Fibroblast of lung (primary cell): Measurements from ENCODE around the gene FGF22. TPM values are rescaled to one million over a fixed set of nuclear protein-coding genes. Genes with fewer than 3 reads are reported as not detected.

Source experiments
- DNase-seq, 2 donors: peaks; one replicate each; pipeline versions ENCODE4 v3.0.0 to v3.0.0-alpha.2; 2010; ENCODE audit warnings: low read depth in 2 of 2
- H2AFZ ChIP-seq: 2 replicates; pipeline ENCODE4 v1.5.1; 2012; ENCODE audit warnings: low read length, control low read depth, inconsistent platforms
- H3K27ac ChIP-seq: 2 replicates; pipeline ENCODE4 v1.5.1; 2011; ENCODE audit warnings: low read length, control low read depth; ENCODE audit not compliant: insufficient read depth
- H3K27me3 ChIP-seq: 2 replicates; pipeline ENCODE4 v1.5.1; 2011; ENCODE audit warnings: mild to moderate bottlenecking, low read length; ENCODE audit not compliant: control insufficient read depth, insufficient read depth
- H3K36me3 ChIP-seq: 2 replicates; pipeline ENCODE4 v1.5.1; 2011; ENCODE audit warnings: low read length; ENCODE audit not compliant: control insufficient read depth, insufficient read depth
- H3K4me1 ChIP-seq: 2 replicates; pipeline ENCODE4 v1.5.1; 2011; ENCODE audit warnings: low read length; ENCODE audit not compliant: control insufficient read depth, insufficient read depth; ENCODE audit errors: extremely low read depth
- H3K4me2 ChIP-seq: 2 replicates; pipeline ENCODE4 v1.5.1; 2011; ENCODE audit warnings: low read length, control low read depth; ENCODE audit not compliant: insufficient read depth; ENCODE audit errors: extremely low read depth
- H3K4me3 ChIP-seq, 4 experiments: fragments of 200-600 bp in 1 of 4; sonication (generic) in 1 of 4; replicated peaks in 1 of 4; 2 replicates each; pipeline ENCODE4 v1.5.1; 2011 to 2016; ENCODE audit warnings: low read length in 4 of 4, low read depth in 3 of 4, mild to moderate bottlenecking in 3 of 4, control low read depth in 2 of 4, inconsistent platforms in 1 of 4, mixed read lengths in 1 of 4; ENCODE audit not compliant: insufficient read depth in 1 of 4; ENCODE audit errors: control extremely low read depth in 1 of 4
- H3K79me2 ChIP-seq: 2 replicates; pipeline ENCODE4 v1.5.1; 2012; ENCODE audit warnings: mild to moderate bottlenecking, low read length, inconsistent platforms; ENCODE audit not compliant: control insufficient read depth, insufficient read depth
- H3K9ac ChIP-seq: 2 replicates; pipeline ENCODE4 v1.5.1; 2011; ENCODE audit warnings: mild to moderate bottlenecking, low read length, control low read depth; ENCODE audit not compliant: insufficient read depth
- H3K9me3 ChIP-seq: 2 replicates; pipeline ENCODE4 v1.5.1; 2012; ENCODE audit warnings: low read depth, low read length; ENCODE audit not compliant: control insufficient read depth, insufficient read depth
- H4K20me1 ChIP-seq: 2 replicates; pipeline ENCODE4 v1.5.1; 2011; ENCODE audit warnings: low read length; ENCODE audit not compliant: control insufficient read depth, insufficient read depth; ENCODE audit errors: extremely low read depth
- CTCF ChIP-seq, 2 donors: IDR thresholded peaks in 1 of 2; conservative IDR thresholded peaks in 1 of 2; 1 replicate in 1 of 2; 2 replicates in 1 of 2; pipeline ENCODE4 v1.5.1; 2011 to 2012; ENCODE audit warnings: low read length in 2 of 2, control low read depth in 1 of 2, inconsistent platforms in 1 of 2, low read depth in 1 of 2, mild to moderate bottlenecking in 1 of 2
- EZH2 ChIP-seq: IDR thresholded peaks from 2 replicates; pipeline ENCODE4 v1.5.1; 2012; ENCODE audit warnings: low read length, control low read depth, mild to moderate bottlenecking; ENCODE audit errors: missing control alignments
- polyA plus RNA-seq, 2 donors: library from polyadenylated mRNA; depleted of rRNA in 1 of 2; stranded (reverse) in 1 of 2; unstranded in 1 of 2; fragments of >200 nt; gene quantifications; 2 replicates each; pipeline ENCODE4 v1.2.1, GENCODE V29; 2011 to 2012; ENCODE audit warnings: missing spikeins in 1 of 2
- total RNA-seq: library from RNA; depleted of rRNA; stranded (reverse); fragments of >200 nt; gene quantifications from 2 replicates; pipeline ENCODE4 v1.2.1, GENCODE V29; 2014

Gene FGF22
- total and polyA plus RNA-seq, 2 donors (not counting 1 experiment from before 2014, with no cell fraction given) = under 0.01 TPM; not detected in 1

GRCh38 chr19:632579-633067 lies 7.1 kb upstream of the FGF22 start:
- H3K9ac ChIP-seq = peak overlapping the region; percentile 78
- H3K4me1 ChIP-seq = peaks cover 7% of the 10 kb centered on the region
- peak overlapping the region; percentile 72 for H3K27ac ChIP-seq
- H3K79me2 ChIP-seq = peaks cover 2% of the 10 kb centered on the region
- no peaks in the 10 kb centered on the region for H3K9me3 ChIP-seq
- peaks cover 2% of the 10 kb centered on the region for H3K36me3 ChIP-seq
- no peaks in the 10 kb centered on the region for H3K27me3 ChIP-seq
- peak; percentile 44 to 59 for DNase-seq
- H4K20me1 ChIP-seq = no peaks in the 10 kb centered on the region
- H3K4me3 ChIP-seq = peak overlapping the region; percentile 76 to 96 (median 88)
- peak overlapping the region; percentile 83 for H3K4me2 ChIP-seq
- peak overlapping the region; percentile 48 for H2AFZ ChIP-seq
- TF ChIP-seq EZH2 (no peak), CTCF (conservative IDR thresholded peaks at IDR 0.05 in 1 of 2, IDR thresholded peaks at IDR 0.05 in 1 of 2; ENCODE audit: low read depth in 1 of 2, low read length in 2 of 2) (no peak)

- TF ChIP-seq EZH2 (no peak), CTCF (conservative IDR thresholded peaks at IDR 0.05 in 1 of 2, IDR thresholded peaks at IDR 0.05 in 1 of 2; ENCODE audit: low read depth in 1 of 2, low read length in 2 of 2) (no peak)
- H3K9ac ChIP-seq = peak within 1 kb of the TSS; percentile 78
- no peaks in the 10 kb centered on the region for H3K27me3 ChIP-seq
- no peaks in the 10 kb centered on the region for H4K20me1 ChIP-seq
- H3K9me3 ChIP-seq = no peaks in the 10 kb centered on the region
- H3K4me3 ChIP-seq = peak within 1 kb of the TSS; percentile 76 to 96 (median 88)
- H2AFZ ChIP-seq = peak within 1 kb of the TSS; percentile 84
- H3K79me2 ChIP-seq = peaks cover 2% of the 10 kb centered on the region
- peaks cover 2% of the 10 kb centered on the region for H3K36me3 ChIP-seq
- peak within 1 kb of the TSS; percentile 72 for H3K27ac ChIP-seq
- peaks cover 7% of the 10 kb centered on the region for H3K4me1 ChIP-seq
- peak within 1 kb of the TSS; percentile 98 for H3K4me2 ChIP-seq
- peak; percentile 96 to 98 for DNase-seq
These were observed 6.5 kb upstream of the FGF22 start, which contains the start of gene POLRMT for GRCh38 chr19:633068-633785. POLRMT (minus strand) TSS chr19:633537; CDS start chr19:633512, 25 bp downstream.

GRCh38 chr19:633786-634639 lies 5.7 kb upstream of the FGF22 start:
- no peak for DNase-seq
- Histone ChIP-seq H3K79me2 (peaks cover 2% of the 10 kb centered on the region), H3K9me3 (no peaks in the 10 kb centered on the region), H3K4me3 (peak overlapping the region; percentile 75 to 96 (median 78)), H3K27me3 (no peaks in the 10 kb centered on the region), H3K4me2 (peak overlapping the region; percentile 98), H4K20me1 (no peaks in the 10 kb centered on the region), H3K27ac (peak overlapping the region; percentile 56), H3K36me3 (peaks cover 2% of the 10 kb centered on the region), H3K4me1 (peaks cover 7% of the 10 kb centered on the region), H3K9ac (peak overlapping the region; percentile 63), H2AFZ (peak overlapping the region; percentile 84)
- no peak for TF ChIP-seq CTCF (conservative IDR thresholded peaks at IDR 0.05 in 1 of 2, IDR thresholded peaks at IDR 0.05 in 1 of 2; ENCODE audit: low read depth in 1 of 2, low read length in 2 of 2)
